Measurements from ENCODE around the gene BNIP5.

Gene BNIP5

GRCh38 chr6:36336779-36337241 is at the start of gene BNIP5:
BNIP5 (minus strand) TSS chr6:36336888; CDS start chr6:36330690, 6,198 bp downstream.
- no peak for DNase-seq (ENCODE audit: low spot score)

DNA sequence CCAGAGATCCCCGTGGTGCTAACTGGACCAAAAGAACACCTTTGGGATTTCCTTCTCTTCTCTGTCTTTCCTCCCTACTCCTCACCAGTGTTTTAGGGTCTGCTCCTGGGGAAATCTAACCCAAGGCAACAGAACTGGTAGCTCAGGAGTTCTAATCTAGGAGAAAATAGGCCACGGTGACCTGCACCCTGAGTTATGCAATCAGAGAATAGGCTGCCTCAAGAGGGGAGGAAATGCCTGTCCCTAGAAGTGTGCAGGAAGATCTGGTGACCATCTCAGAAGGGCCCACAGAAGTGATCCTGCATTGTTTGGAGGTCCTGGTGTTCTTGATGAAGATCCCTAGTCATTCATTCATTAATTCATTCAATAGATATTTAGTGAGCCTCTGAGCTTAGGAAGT is 47.4 kb upstream of the BNIP5 start:
- no peak for DNase-seq (ENCODE audit: low spot score)

GRCh38 chr6:36383606-36384005 is 46.9 kb upstream of the BNIP5 start:
- no peak for DNase-seq (ENCODE audit: low spot score)

DNA sequence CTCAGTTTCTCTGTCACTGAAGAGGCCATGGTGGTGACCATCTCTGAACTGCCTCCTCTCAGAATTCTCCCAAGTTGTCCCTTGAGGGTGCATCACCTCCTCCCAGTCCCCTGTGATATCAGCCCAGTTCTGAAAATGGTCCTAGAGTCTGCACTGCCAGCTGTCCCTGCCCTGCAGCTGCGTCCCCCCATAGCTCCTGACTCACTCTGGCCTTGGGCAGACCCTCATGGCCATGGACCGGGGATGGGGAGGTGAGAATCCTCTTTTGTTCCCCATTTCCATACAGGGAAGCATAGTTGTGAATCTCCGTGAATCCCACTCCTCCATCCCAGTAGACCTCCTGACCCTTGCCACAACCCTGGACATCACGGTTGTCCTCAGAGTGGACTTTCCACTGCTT is 46.3 kb upstream of the BNIP5 start:
- DNase-seq (ENCODE audit: low spot score): no peak

- DNase-seq (ENCODE audit: low spot score): no peak
Observed at GRCh38 chr6:36381502-36382389, 45.1 kb upstream of the BNIP5 start.

- DNase-seq (ENCODE audit: low spot score): no peak
Observed at GRCh38 chr6:36380166-36380565, 43.5 kb upstream of the BNIP5 start.

DNA sequence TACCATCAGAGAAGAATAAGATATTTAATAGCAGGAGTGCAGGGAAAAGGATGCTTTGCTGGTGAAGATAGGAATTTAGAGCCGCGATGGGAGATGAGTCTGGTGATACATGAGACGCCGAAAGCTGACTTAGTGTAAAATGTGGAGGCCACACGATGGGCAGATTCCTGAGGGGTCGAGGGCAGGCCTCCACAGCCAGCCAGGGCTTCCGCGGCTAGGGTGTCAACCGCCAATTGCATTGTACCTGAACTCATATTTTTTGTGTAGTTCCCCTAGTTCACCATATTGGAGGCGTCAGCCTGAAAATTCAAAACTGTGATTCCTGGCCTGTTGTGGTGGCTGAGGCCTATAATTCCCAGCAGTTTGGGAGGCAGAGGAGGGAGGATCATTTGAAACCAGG is 42.2 kb upstream of the BNIP5 start:
- DNase-seq (ENCODE audit: low spot score): no peak

GRCh38 chr6:36378243-36378920 is 41.7 kb upstream of the BNIP5 start:
- no peak for DNase-seq (ENCODE audit: low spot score)

DNA sequence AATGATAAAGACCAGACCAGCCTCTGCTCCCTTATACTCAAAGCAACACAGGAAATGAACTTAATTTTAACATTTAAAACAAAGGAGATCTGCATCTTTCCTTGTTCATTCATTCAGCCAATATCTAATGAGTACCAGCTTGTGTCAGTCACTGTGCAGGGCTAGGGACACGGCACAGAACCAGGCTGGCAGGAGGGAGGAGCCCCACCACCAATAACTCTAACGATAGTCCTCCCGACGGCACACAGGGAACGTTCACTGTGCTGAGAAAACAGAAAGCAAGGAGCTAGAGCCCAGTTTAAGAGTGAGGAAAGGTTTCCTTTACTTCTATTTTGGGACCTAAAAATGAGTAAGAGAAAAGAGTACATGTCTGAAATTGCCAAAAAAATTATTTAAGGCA is 40.9 kb upstream of the BNIP5 start:
- no peak for DNase-seq (ENCODE audit: low spot score)

GRCh38 chr6:36376742-36377141 is 40.1 kb upstream of the BNIP5 start:
- DNase-seq (ENCODE audit: low spot score): no peak

- DNase-seq (ENCODE audit: low spot score): no peak
Observed at GRCh38 chr6:36376183-36376582, 39.5 kb upstream of the BNIP5 start.

- no peak for DNase-seq (ENCODE audit: low spot score)
Observed at GRCh38 chr6:36375644-36376155, 39.0 kb upstream of the BNIP5 start.

GRCh38 chr6:36374972-36375371 is 38.3 kb upstream of the BNIP5 start:
- no peak for DNase-seq (ENCODE audit: low spot score)

- no peak for DNase-seq (ENCODE audit: low spot score)
Observed at GRCh38 chr6:36374194-36374593, 37.5 kb upstream of the BNIP5 start.

GRCh38 chr6:36373368-36374019 is 36.8 kb upstream of the BNIP5 start:
- DNase-seq (ENCODE audit: low spot score): no peak

DNA sequence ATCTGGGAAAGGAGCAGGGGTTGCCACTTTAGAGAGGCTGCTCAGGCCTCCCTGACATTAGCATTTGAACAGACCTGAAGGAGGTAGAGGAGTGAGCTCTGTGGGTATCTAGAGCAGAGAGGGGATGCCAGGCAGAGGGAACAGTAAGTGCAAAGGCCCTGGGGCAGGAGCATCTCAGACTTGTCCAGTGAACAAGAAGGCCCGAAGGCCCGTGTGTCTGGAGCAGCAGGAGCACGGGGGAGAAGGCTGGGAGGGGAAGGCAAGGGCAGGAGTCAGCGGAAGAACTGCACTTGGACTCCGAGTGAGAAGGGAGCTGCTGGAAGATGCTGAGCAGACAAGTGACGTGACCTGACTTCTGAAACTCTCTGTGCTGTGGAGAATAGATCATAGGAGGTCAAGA is 35.4 kb upstream of the BNIP5 start:
- DNase-seq (ENCODE audit: low spot score): no peak

GRCh38 chr6:36371211-36371610 is 34.5 kb upstream of the BNIP5 start:
- DNase-seq (ENCODE audit: low spot score): no peak

DNA sequence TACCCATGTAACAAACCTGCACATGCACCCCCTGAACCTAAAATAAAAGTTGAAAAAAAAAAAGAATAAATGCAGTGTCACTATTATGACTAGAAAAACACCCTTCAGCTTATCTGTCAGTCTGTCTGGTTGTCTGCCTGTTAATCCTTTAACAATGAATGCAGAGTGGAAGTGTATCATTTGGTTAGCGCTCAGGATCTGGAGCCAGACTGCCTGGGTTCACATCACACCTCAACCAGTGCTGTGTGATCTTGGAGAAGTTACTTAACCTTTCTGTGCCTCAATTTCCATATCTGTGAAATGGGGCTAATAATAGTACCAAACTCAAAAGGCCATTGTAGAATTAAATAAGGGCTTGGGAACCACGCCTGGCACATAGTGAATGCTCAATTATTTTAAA is 34.0 kb upstream of the BNIP5 start:
- DNase-seq (ENCODE audit: low spot score): no peak

DNA sequence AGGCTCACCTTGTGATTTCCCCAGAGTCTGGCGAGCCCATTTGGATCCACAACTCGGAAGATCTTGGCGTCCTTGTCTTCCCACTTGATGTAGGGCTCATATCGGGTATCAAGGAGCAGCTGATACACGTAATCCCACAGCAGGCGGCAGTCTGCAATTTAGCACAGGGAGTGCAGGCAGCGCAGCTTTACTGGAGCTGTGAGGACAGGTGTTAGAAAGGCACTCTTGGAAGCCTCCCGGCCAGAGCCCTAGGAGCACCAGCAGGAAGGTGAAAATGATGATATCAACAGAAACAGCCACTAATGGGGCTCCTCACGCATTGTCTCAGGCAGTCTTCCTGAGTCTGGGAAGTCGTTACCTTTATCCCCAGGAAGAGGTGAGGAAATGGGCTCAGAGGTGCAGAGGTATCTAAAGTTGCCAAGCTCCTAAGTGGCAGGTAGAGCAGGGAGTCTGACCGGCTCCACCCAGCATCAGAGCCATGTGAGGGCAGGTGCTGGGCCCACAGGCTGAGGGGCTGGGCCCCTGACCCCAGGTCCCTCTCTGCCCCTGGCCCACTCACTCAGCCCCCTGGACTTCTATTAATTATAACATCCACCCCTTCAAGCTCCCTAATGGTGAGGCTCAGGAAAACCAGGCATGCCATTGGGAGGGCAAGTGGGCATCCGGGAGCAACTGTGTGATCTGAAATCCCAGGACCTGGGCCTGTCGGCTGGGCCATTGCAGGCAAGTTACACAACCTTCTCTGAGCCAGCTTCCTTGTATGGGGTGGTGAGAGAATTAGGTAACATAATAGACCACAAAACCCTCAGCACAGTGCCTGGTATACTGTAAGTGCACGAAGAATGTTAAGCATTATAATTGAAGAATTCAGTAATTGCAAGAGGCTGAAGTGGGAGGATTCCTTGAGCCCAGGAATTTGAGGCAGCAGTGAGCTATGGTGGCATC is 32.5 kb upstream of the BNIP5 start:
- DNase-seq (ENCODE audit: low spot score): no peak

- no peak for DNase-seq (ENCODE audit: low spot score)
Observed at GRCh38 chr6:36368421-36368820, 31.7 kb upstream of the BNIP5 start.

GRCh38 chr6:36367743-36368142 is 31.1 kb upstream of the BNIP5 start:
- no peak for DNase-seq (ENCODE audit: low spot score)
